Peyer's patch (tissue), 4 donors: ENCODE measurements around the gene RAB33B. TPM values are rescaled to one million over a fixed set of nuclear protein-coding genes. Genes with fewer than 3 reads are reported as not detected.

ENCODE experiments used
- DNase-seq, 3 donors: peaks; one replicate each; pipeline ENCODE4 v3.0.0-alpha.2; 2017 to 2019
- H3K27ac ChIP-seq, 4 donors: fragments of 200-600 bp; sonication (generic); one replicate each; pipeline ENCODE4 v1.5.1; 2016 to 2019
- H3K27me3 ChIP-seq, 2 donors: fragments of 200-600 bp; sonication (generic); one replicate each; pipeline ENCODE4 v1.5.1; 2019
- H3K36me3 ChIP-seq, 3 donors: fragments of 200-600 bp; sonication (generic); one replicate each; pipeline ENCODE4 v1.5.1; 2016 to 2019
- H3K4me1 ChIP-seq, 4 donors: fragments of 200-600 bp; sonication (generic); one replicate each; pipeline ENCODE4 v1.5.1; 2016 to 2019
- H3K4me3 ChIP-seq, 4 donors: fragments of 200-600 bp; sonication (generic); 1 replicate in 3 of 4; 2 replicates in 1 of 4; pipeline ENCODE4 v1.5.1; 2016 to 2019; ENCODE audit warnings: mild to moderate bottlenecking in 1 of 4
- H3K9me3 ChIP-seq, 4 donors: fragments of 200-600 bp; sonication (generic); one replicate each; pipeline ENCODE4 v1.5.1; 2016 to 2019; ENCODE audit warnings: mild to moderate bottlenecking in 1 of 4
- CTCF ChIP-seq, 6 experiments: fragments of 450-650 bp in 4 of 6; fragments of 200-600 bp in 2 of 6; sonication (generic) in 1 of 6; IDR thresholded peaks; one replicate each; pipeline ENCODE4 v1.5.1; 2017 to 2019; ENCODE audit warnings: antibody characterized with exemption in 6 of 6, mild to moderate bottlenecking in 3 of 6, moderate library complexity in 1 of 6
- POLR2A ChIP-seq, 2 donors: fragments of 450-650 bp; IDR thresholded peaks; one replicate each; pipeline ENCODE4 v1.5.1; 2017; ENCODE audit warnings: antibody characterized with exemption in 2 of 2, mild to moderate bottlenecking in 2 of 2, moderate library complexity in 2 of 2
- total RNA-seq, 4 donors: library from RNA; depleted of rRNA; stranded (reverse); fragments of >200 nt; gene quantifications; one replicate each; pipeline ENCODE4 v1.1.0, GENCODE V29; 2016

Gene RAB33B
- total RNA-seq, 4 donors from 2014 or later = 5.3 to 8.3 (median 6.6) TPM

DNA sequence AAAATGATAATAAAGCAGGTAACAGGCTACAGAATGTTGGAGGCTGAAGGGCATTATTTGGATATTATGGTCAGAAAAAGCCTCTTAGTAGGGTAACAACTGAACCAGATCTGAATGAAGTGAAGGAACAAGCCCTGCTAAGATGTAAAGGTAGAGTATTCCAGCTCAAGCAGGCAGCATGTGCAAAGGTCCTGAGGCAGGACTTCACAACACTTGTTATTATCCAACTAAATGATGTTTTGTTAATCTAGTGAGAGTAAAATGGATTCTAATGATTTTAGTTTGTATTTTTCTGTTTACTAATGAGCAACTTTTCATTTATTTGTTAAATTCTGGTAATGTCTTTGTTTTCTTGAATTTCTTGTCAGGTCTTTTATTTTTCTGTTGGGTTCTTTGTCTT lies 35.7 kb downstream of the RAB33B start:
- Histone ChIP-seq H3K27ac (no peak overlapping the region), H3K9me3 (no peaks in the 10 kb centered on the region), H3K27me3 (no peaks in the 10 kb centered on the region), H3K4me1 (no peaks in the 10 kb centered on the region), H3K4me3 (no peak overlapping the region), H3K36me3 (no peaks in the 10 kb centered on the region)
- DNase-seq = no peak
- TF ChIP-seq POLR2A (IDR thresholded peaks at IDR 0.05) = no peak
- no peak for TF ChIP-seq CTCF (IDR thresholded peaks at IDR 0.05)

DNA sequence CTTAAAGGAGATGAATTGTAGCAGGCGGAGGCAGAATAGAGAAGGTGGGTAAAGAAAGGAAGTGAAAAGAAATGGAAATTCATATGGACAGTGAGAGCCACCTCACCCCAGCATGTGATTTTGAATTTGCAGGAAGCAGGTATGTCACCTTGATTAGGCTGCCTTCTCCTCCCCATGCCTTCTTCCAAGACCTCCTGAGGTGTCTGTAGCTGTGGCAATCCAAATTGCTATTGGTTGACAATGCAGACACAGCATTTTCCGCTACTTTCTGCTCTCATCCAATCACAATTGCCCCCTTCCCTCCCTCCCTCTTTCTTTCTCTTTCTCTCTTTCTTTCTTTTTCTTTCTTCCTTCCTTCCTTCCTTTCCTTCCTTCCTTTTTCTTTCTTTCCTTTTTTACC lies 38.5 kb downstream of the RAB33B start:
- TF ChIP-seq POLR2A (IDR thresholded peaks at IDR 0.05) = no peak
- Histone ChIP-seq H3K4me3 (no peak overlapping the region), H3K36me3 (no peaks in the 10 kb centered on the region), H3K27ac (no peak overlapping the region), H3K9me3 (no peaks in the 10 kb centered on the region), H3K27me3 (no peaks in the 10 kb centered on the region), H3K4me1 (no peaks in the 10 kb centered on the region)
- no peak for DNase-seq

DNA sequence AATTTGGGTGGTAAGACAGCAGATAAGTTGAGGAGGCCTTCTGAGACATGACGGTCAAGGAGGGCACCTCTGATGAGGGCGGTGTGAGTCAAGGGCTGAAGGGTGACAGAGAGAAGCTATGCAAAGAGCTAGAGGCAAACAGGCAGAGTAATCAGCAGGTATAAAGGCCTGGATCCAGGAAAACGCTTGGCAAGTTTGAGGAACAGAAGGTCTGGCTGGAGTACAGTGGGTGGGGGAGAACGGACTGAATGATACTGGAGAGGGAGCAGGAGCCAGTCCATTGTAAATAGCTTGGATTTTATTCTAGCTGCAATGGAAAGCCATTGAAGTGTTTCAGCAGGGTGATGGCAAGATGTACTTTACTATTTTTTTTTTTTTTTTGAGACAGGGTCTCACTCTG lies 39.3 kb downstream of the RAB33B start:
- Histone ChIP-seq H3K4me1 (no peaks in the 10 kb centered on the region), H3K27me3 (no peaks in the 10 kb centered on the region), H3K9me3 (no peaks in the 10 kb centered on the region), H3K4me3 (no peak overlapping the region), H3K27ac (no peak overlapping the region), H3K36me3 (no peaks in the 10 kb centered on the region)
- no peak for DNase-seq
- TF ChIP-seq POLR2A (IDR thresholded peaks at IDR 0.05) = no peak
- TF ChIP-seq CTCF (IDR thresholded peaks at IDR 0.05) = no peak

DNA sequence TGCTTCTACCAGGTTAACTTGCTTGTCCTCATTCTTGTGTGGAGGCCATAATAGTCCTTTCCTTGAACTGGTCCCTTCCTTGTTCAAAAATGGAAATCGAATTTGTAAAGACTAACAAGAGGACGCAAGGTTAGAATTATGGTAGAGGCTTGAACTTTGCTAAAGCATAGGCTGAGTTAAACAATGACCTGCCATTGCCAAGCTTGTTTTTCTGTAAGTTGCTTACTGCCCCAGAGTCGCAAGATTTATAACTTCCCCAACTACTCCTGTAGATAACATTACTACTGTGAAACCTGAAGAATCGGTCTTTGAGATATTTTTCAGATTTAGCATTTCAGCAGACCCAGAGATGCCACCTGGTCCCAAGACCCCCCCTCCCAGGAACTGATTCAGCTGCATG lies 45.3 kb downstream of the RAB33B start:
- no peaks in the 10 kb centered on the region for H3K36me3 ChIP-seq
- no peak overlapping the region for H3K4me3 ChIP-seq
- TF ChIP-seq POLR2A (IDR thresholded peaks at IDR 0.05) (no peak), CTCF (IDR thresholded peaks at IDR 0.05) (no peak)
- no peak overlapping the region for H3K27ac ChIP-seq
- no peaks in the 10 kb centered on the region for H3K9me3 ChIP-seq
- DNase-seq = no peak
- no peaks in the 10 kb centered on the region for H3K4me1 ChIP-seq
- no peaks in the 10 kb centered on the region for H3K27me3 ChIP-seq

DNA sequence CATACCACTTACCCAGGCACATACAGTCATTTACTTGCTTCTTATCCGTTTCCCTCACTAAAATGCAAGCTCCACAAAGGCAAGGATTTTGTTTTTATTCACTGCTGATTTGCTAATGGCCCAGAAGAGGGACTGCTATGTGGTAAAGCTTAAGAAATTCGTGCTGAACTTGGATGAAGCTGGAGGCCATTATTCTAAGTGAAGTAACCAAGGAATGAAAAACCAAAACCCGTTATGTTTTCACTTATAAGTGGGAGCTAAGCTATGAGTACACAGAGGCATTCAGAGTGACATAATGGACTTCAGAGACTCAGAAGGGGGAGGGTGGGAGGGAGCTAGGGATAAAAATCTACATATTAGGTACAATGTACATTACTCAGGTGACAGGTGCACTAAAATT lies 47.2 kb downstream of the RAB33B start:
- TF ChIP-seq POLR2A (IDR thresholded peaks at IDR 0.05) (no peak), CTCF (IDR thresholded peaks at IDR 0.05) (no peak)
- H3K9me3 ChIP-seq = no peaks in the 10 kb centered on the region

DNA sequence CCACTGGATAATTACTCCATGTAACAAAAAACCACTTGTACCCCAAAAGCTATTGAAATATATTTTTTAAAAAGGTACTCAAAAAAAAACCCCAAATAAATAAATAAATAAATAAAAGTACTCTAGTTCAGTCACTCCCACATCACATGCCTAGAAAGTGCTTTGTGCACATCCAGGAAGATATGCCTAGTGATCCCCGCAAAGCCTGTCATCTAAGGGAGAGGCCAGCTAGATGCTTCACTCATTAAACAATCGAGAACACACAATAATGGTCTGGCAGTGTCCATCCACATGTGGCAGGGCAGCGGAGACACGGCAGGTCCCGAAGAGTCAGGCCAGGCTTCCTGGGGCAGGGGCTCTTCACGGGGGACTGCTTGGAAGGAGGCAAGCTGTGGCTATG lies 47.6 kb downstream of the RAB33B start:
- DNase-seq = no peak
- TF ChIP-seq POLR2A (IDR thresholded peaks at IDR 0.05) = no peak
- TF ChIP-seq CTCF (IDR thresholded peaks at IDR 0.05) = no peak
- Histone ChIP-seq H3K27me3 (no peaks in the 10 kb centered on the region), H3K9me3 (no peaks in the 10 kb centered on the region), H3K4me1 (no peaks in the 10 kb centered on the region), H3K36me3 (no peaks in the 10 kb centered on the region), H3K27ac (no peak overlapping the region), H3K4me3 (no peak overlapping the region)

More for the DNA sequence above, 47.2 kb downstream of the RAB33B start:
- no peaks in the 10 kb centered on the region for H3K4me1 ChIP-seq
- no peak for DNase-seq
- no peaks in the 10 kb centered on the region for H3K36me3 ChIP-seq
- H3K4me3 ChIP-seq = no peak overlapping the region
- H3K27ac ChIP-seq = no peak overlapping the region
- H3K27me3 ChIP-seq = no peaks in the 10 kb centered on the region
